DOHH2 (cell line): ENCODE data around the gene GALNS.

Experiments used
- CTCF ChIP-seq: fragments of 200-600 bp; sonication (generic); IDR thresholded peaks from one replicate; pipeline ENCODE4 v1.5.1; 2014; ENCODE audit warnings: antibody characterized with exemption, mild to moderate bottlenecking, low read depth, low read length; ENCODE audit not compliant: poor library complexity, severe bottlenecking
- EZH2phosphoT487 ChIP-seq: fragments of 200-600 bp; sonication (generic); IDR thresholded peaks from 2 replicates; pipeline ENCODE4 v1.6.1; 2017; ENCODE audit warnings: borderline replicate concordance, mild to moderate bottlenecking, antibody characterized with exemption, low read length, moderate library complexity, mixed read lengths

GRCh38 chr16:88809068-88809675 lies 47.6 kb downstream of the GALNS start:
- TF ChIP-seq CTCF = no peak
- no peak for TF ChIP-seq EZH2phosphoT487
